Measurements from ENCODE around the gene MASP1.

The MASP1 gene

GRCh38 chr3:187230011-187230410 lies 61.5 kb downstream of the MASP1 start:
- TF ChIP-seq TEAD4 (IDR thresholded peaks at IDR 0.05) (no peak), NFIC (IDR thresholded peaks at IDR 0.05) (no peak), TAF1 (IDR thresholded peaks at IDR 0.05; ENCODE audit: low read depth) (no peak), CREB1 (IDR thresholded peaks at IDR 0.05; ENCODE audit: low read depth) (no peak), CEBPB (IDR thresholded peaks at IDR 0.05) (no peak), ZBTB7A (IDR thresholded peaks at IDR 0.05; ENCODE audit: low read depth) (no peak), FOXM1 (IDR thresholded peaks at IDR 0.05; ENCODE audit: borderline replicate concordance, low read depth) (no peak), MAX (IDR thresholded peaks at IDR 0.05) (no peak), EP300 (IDR thresholded peaks at IDR 0.05; ENCODE audit: borderline replicate concordance) (no peak), RAD21 (IDR thresholded peaks at IDR 0.05; ENCODE audit: low read depth) (no peak), USF1 (IDR thresholded peaks at IDR 0.05) (no peak), YY1 (IDR thresholded peaks at IDR 0.05; ENCODE audit: low read depth) (no peak), TCF12 (IDR thresholded peaks at IDR 0.05; ENCODE audit: low read depth) (no peak)
- TF ChIP-seq, protein P1, sequence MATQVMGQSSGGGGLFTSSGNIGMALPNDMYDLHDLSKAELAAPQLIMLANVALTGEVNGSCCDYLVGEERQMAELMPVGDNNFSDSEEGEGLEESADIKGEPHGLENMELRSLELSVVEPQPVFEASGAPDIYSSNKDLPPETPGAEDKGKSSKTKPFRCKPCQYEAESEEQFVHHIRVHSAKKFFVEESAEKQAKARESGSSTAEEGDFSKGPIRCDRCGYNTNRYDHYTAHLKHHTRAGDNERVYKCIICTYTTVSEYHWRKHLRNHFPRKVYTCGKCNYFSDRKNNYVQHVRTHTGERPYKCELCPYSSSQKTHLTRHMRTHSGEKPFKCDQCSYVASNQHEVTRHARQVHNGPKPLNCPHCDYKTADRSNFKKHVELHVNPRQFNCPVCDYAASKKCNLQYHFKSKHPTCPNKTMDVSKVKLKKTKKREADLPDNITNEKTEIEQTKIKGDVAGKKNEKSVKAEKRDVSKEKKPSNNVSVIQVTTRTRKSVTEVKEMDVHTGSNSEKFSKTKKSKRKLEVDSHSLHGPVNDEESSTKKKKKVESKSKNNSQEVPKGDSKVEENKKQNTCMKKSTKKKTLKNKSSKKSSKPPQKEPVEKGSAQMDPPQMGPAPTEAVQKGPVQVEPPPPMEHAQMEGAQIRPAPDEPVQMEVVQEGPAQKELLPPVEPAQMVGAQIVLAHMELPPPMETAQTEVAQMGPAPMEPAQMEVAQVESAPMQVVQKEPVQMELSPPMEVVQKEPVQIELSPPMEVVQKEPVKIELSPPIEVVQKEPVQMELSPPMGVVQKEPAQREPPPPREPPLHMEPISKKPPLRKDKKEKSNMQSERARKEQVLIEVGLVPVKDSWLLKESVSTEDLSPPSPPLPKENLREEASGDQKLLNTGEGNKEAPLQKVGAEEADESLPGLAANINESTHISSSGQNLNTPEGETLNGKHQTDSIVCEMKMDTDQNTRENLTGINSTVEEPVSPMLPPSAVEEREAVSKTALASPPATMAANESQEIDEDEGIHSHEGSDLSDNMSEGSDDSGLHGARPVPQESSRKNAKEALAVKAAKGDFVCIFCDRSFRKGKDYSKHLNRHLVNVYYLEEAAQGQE (IDR thresholded peaks at IDR 0.05; ENCODE audit: low read depth): no peak

- TF ChIP-seq FOXM1 (IDR thresholded peaks at IDR 0.05; ENCODE audit: borderline replicate concordance, low read depth): no peak
- no peak for TF ChIP-seq EGR1 (IDR thresholded peaks at IDR 0.05)
- no peak for TF ChIP-seq TAF1 (IDR thresholded peaks at IDR 0.05; ENCODE audit: low read depth)
- no peak for TF ChIP-seq RAD21 (IDR thresholded peaks at IDR 0.05; ENCODE audit: low read depth)
These were observed 62.8 kb downstream of the MASP1 start for GRCh38 chr3:187228740-187229139.

- TF ChIP-seq TEAD4 (IDR thresholded peaks at IDR 0.05) (no peak), NFIC (IDR thresholded peaks at IDR 0.05) (no peak), FOXM1 (IDR thresholded peaks at IDR 0.05; ENCODE audit: borderline replicate concordance, low read depth) (no peak), CEBPB (IDR thresholded peaks at IDR 0.05) (no peak), MAX (IDR thresholded peaks at IDR 0.05) (no peak), RAD21 (IDR thresholded peaks at IDR 0.05; ENCODE audit: low read depth) (no peak), TAF1 (IDR thresholded peaks at IDR 0.05; ENCODE audit: low read depth) (no peak), CREB1 (IDR thresholded peaks at IDR 0.05; ENCODE audit: low read depth) (no peak)
- TF ChIP-seq, protein P1 (IDR thresholded peaks at IDR 0.05; ENCODE audit: low read depth): no peak
These were observed 63.8 kb downstream of the MASP1 start for GRCh38 chr3:187227658-187228258.

- TF ChIP-seq EGR1 (IDR thresholded peaks at IDR 0.05) (no peak), TEAD4 (IDR thresholded peaks at IDR 0.05) (no peak), MAX (IDR thresholded peaks at IDR 0.05) (no peak), TAF1 (IDR thresholded peaks at IDR 0.05; ENCODE audit: low read depth) (no peak), CEBPB (IDR thresholded peaks at IDR 0.05) (no peak), CREB1 (IDR thresholded peaks at IDR 0.05; ENCODE audit: low read depth) (no peak), EP300 (IDR thresholded peaks at IDR 0.05; ENCODE audit: borderline replicate concordance) (no peak), FOXM1 (IDR thresholded peaks at IDR 0.05; ENCODE audit: borderline replicate concordance, low read depth) (no peak), YY1 (IDR thresholded peaks at IDR 0.05; ENCODE audit: low read depth) (no peak), RAD21 (IDR thresholded peaks at IDR 0.05; ENCODE audit: low read depth) (no peak), TCF12 (IDR thresholded peaks at IDR 0.05; ENCODE audit: low read depth) (no peak), NFIC (IDR thresholded peaks at IDR 0.05) (no peak), ZBTB7A (IDR thresholded peaks at IDR 0.05; ENCODE audit: low read depth) (no peak), USF1 (IDR thresholded peaks at IDR 0.05) (no peak)
- TF ChIP-seq, protein P1 (IDR thresholded peaks at IDR 0.05; ENCODE audit: low read depth): no peak
These were observed 67.7 kb downstream of the MASP1 start for GRCh38 chr3:187223799-187224198.
